ENCODE measurements around the gene NRP2. TPM values are rescaled to one million over a fixed set of nuclear protein-coding genes. Genes with fewer than 3 reads are reported as not detected.

Gene NRP2
- total RNA-seq, 1 experiment from 2014 or later, result 5.4 TPM

DNA sequence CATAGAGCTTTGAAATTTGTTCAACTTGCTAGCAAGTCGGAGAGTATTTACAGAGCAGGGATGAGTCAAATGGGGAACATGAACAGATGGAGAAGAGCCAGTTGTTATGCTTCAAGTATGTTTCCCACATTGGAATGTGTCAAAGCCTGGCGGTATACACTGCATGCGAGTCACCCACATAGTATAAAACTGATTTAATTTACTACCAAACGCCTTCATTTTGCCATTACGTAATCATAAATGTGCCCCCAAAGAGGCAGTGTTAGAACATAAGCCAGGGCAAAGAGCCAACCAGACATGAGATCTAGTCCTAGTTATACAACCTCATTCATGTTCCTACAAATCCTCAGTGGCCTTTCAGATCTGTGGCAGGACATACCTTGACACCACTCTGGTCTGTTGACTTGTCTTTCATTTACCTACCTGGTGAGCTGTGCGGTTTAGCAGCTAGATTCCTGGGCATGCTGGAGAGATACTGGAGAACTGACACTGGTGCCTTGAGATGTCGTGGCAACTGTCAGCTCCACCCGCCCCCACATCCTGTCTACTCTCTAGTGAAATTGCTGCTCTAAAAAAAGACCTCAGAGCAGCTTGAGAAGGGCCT lies 21.7 kb upstream of the NRP2 start:
- peak; percentile 50 for DNase-seq (ENCODE audit: low spot score)

DNA sequence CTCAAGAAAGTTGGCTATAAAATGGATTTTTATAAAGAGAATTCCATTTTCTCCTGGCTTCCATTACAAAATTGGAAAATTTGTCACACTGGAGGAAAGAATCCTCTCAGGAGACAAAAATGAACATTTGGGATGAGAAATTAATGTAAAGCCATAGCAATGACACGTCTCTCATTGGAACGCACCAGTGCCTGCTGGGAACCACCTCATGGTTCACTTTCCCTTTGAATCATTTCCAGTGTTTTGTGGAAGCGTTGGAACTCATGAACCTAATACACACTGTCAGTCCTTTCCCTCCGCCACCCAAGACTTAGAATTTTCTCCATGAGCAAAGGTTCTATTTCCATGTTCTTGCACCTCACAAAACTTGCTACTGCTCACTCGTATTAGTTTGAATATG lies 21.0 kb upstream of the NRP2 start:
- no peak for DNase-seq (ENCODE audit: low spot score)

- DNase-seq (ENCODE audit: low spot score), result no peak
Observed at GRCh38 chr2:205662206-205662965, 19.9 kb upstream of the NRP2 start.

DNA sequence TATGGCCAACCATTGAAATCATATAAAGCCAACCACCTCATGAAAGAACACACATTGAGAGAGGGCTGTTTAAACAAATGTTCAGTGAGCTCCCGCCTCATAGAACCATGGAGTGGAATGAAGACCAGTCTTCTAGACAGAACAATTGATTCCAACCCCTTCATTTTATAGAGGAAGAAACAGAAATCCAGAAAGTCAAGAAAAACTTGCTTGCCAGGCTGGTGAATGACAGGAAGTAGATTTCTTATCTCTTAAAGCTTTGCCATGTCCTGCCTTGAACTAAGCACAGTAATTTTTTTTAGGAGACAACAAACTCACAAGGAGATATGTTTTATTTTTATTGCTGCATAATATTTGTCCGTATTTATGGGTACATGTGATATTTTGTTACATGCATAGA lies 16.5 kb upstream of the NRP2 start:
- DNase-seq (ENCODE audit: low spot score), result no peak

DNA sequence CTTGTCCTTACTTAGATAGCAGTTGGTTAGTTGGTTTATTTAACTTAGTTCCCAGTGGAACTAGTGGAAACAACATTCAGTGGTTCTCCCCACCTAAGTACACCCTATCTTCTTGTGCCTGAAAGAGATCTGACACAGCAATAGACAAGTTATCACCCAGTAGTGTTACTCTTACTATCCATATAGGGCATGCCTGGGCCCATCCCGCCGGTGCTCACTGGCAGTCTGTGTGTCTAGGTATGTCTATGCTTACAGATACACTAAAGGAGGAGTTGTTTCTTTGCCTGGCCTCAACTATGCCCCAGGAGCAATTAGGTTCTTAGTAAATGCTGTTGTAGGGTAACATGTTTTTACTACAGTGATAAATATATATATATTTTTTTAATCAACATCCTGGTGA lies 12.0 kb upstream of the NRP2 start:
- no peak for DNase-seq (ENCODE audit: low spot score)

GRCh38 chr2:205673312-205673711 lies 9.0 kb upstream of the NRP2 start:
- DNase-seq (ENCODE audit: low spot score), result no peak

GRCh38 chr2:205675861-205676516 lies 6.3 kb upstream of the NRP2 start:
- DNase-seq (ENCODE audit: low spot score), result peak; percentile 66

GRCh38 chr2:205678541-205679142 lies 3.7 kb upstream of the NRP2 start:
- no peak for DNase-seq (ENCODE audit: low spot score)

GRCh38 chr2:205679410-205680009 lies 2.8 kb upstream of the NRP2 start:
- DNase-seq (ENCODE audit: low spot score), result no peak

- peak; percentile 86 for DNase-seq (ENCODE audit: low spot score)
Observed at GRCh38 chr2:205680067-205680466, 2.2 kb upstream of the NRP2 start.

DNA sequence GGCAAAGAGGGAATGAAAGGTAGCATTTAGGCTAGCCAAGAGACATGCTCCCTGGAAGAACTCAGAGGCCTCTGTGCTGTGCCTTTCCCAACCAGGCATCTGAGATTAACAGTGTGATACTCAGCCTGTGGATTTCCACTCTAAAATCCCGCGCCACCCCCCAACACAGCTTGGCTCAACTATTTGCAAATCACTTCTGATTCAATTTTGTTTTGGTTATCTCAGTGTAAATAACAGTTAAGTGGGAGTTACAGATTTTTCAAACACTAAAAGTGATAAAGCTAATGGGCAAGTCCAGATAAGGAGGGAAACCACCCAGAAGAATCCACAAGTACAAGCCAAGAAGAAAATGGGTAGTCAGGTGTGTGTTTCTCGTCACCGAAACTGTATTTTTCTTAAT lies 1.4 kb upstream of the NRP2 start:
- no peak for DNase-seq (ENCODE audit: low spot score)

DNA sequence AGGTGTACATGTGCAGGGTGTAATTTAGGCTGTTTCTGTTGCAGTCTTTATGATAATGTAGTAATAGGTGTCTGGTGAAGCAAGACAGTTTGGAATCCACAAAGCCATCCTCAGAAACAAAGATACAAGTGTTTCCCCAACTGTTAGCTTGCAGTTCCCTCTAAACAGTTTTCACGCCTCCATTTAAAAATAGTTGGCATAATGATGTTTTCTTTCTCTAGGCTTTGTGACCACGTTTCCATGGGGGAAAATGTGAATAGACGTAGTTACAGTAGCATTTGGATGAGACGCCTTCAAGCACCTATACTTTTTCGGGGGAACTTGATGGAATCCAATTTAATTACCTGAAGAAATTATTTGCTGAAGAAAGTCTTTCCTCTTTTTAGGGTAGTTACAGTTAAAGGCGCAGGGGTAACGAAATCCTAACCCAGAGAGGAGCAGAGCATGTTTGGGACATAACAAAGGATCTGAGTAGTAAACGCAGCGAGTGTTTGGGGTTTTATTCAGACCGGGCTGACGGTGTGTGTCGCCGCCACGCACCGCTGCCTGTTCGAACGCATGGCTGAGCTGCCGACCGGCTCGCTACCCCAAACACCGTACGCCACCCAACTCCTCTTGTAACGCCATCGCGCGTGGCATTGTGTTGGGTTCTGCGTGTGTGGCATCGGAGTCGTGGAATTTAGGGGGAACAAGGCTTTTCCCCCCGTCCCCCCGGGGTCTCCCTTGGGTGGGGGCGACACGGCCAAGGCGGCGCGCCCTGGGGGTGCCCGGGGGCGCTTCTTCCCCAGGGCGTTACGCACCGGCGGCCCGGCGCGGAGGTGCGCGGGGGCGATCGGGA lies 681 bp upstream of the NRP2 start:
- DNase-seq (ENCODE audit: low spot score), result no peak

DNA sequence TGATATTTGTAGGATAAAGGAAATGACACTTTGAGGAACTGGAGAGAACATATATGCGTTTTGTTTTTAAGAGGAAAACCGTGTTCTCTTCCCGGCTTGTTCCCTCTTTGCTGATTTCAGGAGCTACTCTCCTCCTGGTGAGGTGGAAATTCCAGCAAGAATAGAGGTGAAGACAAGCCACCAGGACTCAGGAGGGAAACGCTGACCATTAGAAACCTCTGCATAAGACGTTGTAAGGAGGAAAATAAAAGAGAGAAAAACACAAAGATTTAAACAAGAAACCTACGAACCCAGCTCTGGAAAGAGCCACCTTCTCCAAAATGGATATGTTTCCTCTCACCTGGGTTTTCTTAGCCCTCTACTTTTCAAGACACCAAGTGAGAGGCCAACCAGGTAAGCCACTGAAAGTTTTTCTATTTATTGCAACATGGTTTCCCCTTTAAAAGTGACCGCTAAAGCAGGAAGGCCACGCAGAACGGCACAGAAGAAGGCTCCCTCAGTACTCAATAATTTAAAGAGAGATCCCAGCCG lies 735 bp downstream of the NRP2 start:
- no peak for DNase-seq (ENCODE audit: low spot score)

DNA sequence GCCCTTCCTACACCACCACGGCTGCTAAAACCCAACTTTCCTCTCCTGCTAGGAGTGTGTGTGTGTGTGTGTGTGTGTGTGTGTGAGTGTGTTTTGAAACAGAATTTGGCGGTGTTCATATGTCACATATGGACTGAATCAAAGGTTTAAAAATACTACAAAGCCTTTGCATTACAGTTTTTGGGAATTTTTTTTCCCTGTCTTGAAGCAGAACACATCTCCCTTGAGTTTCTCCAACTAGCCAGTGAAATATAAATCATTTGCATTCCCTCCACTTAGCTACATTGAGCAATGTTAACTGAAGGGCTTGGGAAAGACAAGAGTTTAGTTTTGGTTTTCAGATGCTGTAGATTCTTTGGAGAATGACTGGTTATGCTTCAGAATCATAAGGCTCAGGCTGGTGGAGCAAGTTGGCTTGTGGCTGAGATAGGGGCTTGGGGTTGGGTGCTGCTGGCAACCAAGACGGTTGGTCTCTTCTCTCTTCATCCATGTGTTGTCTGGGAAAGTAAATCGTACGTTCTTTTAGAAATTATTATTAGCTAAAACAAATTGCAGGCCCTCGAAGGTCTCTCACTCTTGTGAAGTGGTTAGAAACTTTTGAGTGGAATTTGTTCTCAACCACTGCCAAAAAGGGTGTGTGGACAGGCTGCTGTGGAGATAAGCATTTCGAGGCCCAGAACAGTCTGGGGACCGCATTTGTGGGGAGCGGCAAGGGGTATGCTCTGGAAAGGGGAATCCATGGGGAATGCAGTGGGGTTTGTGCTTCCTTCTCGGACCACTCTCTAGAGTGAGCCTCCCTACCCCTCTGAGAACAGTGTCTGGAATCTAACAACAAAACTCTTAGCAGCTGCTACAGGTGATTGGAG lies 1.4 kb downstream of the NRP2 start:
- DNase-seq (ENCODE audit: low spot score), result no peak

DNA sequence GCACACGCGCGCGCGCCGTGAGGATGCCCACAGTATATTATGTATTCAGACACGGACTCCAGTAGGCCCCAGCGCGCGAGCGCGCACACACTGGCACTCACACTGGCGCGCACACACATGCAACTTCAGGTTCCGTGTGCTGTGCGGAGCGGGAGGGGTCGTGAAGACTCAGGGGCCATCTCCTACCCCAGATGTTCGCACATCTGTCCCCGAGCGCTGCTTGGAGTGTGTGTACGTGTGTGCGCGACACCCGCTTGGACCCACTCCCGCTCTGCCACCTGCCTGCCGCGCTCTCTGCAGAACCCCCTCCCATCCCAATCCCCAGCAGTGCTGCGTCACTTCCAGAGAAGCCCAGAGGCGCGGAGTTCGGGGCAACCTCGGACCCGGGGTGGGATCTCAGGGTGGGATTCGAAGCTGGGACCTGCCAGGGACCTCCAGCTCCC lies 2.6 kb downstream of the NRP2 start:
- no peak for DNase-seq (ENCODE audit: low spot score)

- no peak for DNase-seq (ENCODE audit: low spot score)
Observed at GRCh38 chr2:205685314-205686055, 3.2 kb downstream of the NRP2 start.

- DNase-seq (ENCODE audit: low spot score), result no peak
Observed at GRCh38 chr2:205686056-205686782, 3.9 kb downstream of the NRP2 start.

- no peak for DNase-seq (ENCODE audit: low spot score)
Observed at GRCh38 chr2:205686783-205687640, 4.7 kb downstream of the NRP2 start.
